ENCODE data around the gene SRSF5.

The SRSF5 gene

GRCh38 chr14:69756298-69756697, 10.6 kb upstream of the SRSF5 start:
- TF ChIP-seq CTCF (IDR thresholded peaks at IDR 0.05; ENCODE audit: extremely low read depth, missing control alignments): no peak
- no peak for DNase-seq (ENCODE audit: low spot score)

- DNase-seq (ENCODE audit: low spot score): no peak
- no peak for TF ChIP-seq CTCF (IDR thresholded peaks at IDR 0.05; ENCODE audit: extremely low read depth, missing control alignments)
Measured at GRCh38 chr14:69760810-69761209, 6.1 kb upstream of the SRSF5 start.

GRCh38 chr14:69763761-69764510, 3.0 kb upstream of the SRSF5 start:
- DNase-seq (ENCODE audit: low spot score): no peak
- TF ChIP-seq CTCF (IDR thresholded peaks at IDR 0.05; ENCODE audit: extremely low read depth, missing control alignments): no peak

GRCh38 chr14:69767369-69767999, 542 bp downstream of the SRSF5 start:
- TF ChIP-seq CTCF (IDR thresholded peaks at IDR 0.05; ENCODE audit: extremely low read depth, missing control alignments): no peak
- DNase-seq (ENCODE audit: low spot score): peak; percentile 91

- no peak for DNase-seq (ENCODE audit: low spot score)
- no peak for TF ChIP-seq CTCF (IDR thresholded peaks at IDR 0.05; ENCODE audit: extremely low read depth, missing control alignments)
Measured at GRCh38 chr14:69768873-69769272, 1.9 kb downstream of the SRSF5 start.

GRCh38 chr14:69769623-69770022, 2.7 kb downstream of the SRSF5 start:
- TF ChIP-seq CTCF (IDR thresholded peaks at IDR 0.05; ENCODE audit: extremely low read depth, missing control alignments): no peak
- no peak for DNase-seq (ENCODE audit: low spot score)

- no peak for DNase-seq (ENCODE audit: low spot score)
- TF ChIP-seq CTCF (IDR thresholded peaks at IDR 0.05; ENCODE audit: extremely low read depth, missing control alignments): no peak
Measured at GRCh38 chr14:69770559-69770958, 3.6 kb downstream of the SRSF5 start.

Data from GM20000 (cell line).